H9 (cell line): ENCODE data around the gene ADRM1. TPM values are rescaled to one million over a fixed set of nuclear protein-coding genes. Genes with fewer than 3 reads are reported as not detected.

Source experiments
- DNase-seq: peaks from one replicate; pipeline ENCODE4 v3.0.0-alpha.2; 2017
- H2AFZ ChIP-seq: one replicate; pipeline ENCODE4 v1.6.1; 2013; ENCODE audit warnings: mild to moderate bottlenecking, low read length, control low read depth, moderate library complexity
- H2AK5ac ChIP-seq: 2 replicates; pipeline ENCODE4 v1.6.1; 2013; ENCODE audit warnings: low read length, control low read depth, mixed read lengths; ENCODE audit not compliant: insufficient read length
- H2BK120ac ChIP-seq: one replicate; pipeline ENCODE4 v1.6.1; 2013; ENCODE audit warnings: low read depth, mild to moderate bottlenecking, low read length, control low read depth, inconsistent platforms; ENCODE audit not compliant: poor library complexity, severe bottlenecking
- H2BK12ac ChIP-seq: 2 replicates; pipeline ENCODE4 v1.6.1; 2013; ENCODE audit warnings: low read length, control low read depth, mixed read lengths, low read depth; ENCODE audit not compliant: insufficient read length
- H2BK15ac ChIP-seq: 2 replicates; pipeline ENCODE4 v1.6.1; 2013; ENCODE audit warnings: low read depth, low read length, control low read depth
- H2BK20ac ChIP-seq: one replicate; pipeline ENCODE4 v1.6.1; 2013; ENCODE audit warnings: low read depth, mild to moderate bottlenecking, low read length, control low read depth, inconsistent platforms; ENCODE audit not compliant: poor library complexity, severe bottlenecking
- H2BK5ac ChIP-seq: 2 replicates; pipeline ENCODE4 v1.6.1; 2013; ENCODE audit warnings: low read length, control low read depth, mixed read lengths; ENCODE audit not compliant: insufficient read length
- H3K14ac ChIP-seq: 2 replicates; pipeline ENCODE4 v1.6.1; 2013; ENCODE audit warnings: low read length, control low read depth; ENCODE audit not compliant: insufficient read depth
- H3K18ac ChIP-seq: 2 replicates; pipeline ENCODE4 v1.6.1; 2013; ENCODE audit warnings: low read depth, mild to moderate bottlenecking, mixed read lengths, low read length, control low read depth; ENCODE audit not compliant: insufficient read length
- H3K23ac ChIP-seq: 2 replicates; pipeline ENCODE4 v1.6.1; 2013; ENCODE audit warnings: low read length, control low read depth, mixed read lengths, low read depth; ENCODE audit not compliant: insufficient read length
- H3K23me2 ChIP-seq: 2 replicates; pipeline ENCODE4 v1.6.1; 2013; ENCODE audit warnings: low read depth, mild to moderate bottlenecking, mixed read lengths, low read length, control low read depth; ENCODE audit not compliant: insufficient read length, poor library complexity, severe bottlenecking
- H3K27ac ChIP-seq: 2 replicates; pipeline ENCODE4 v1.5.1; 2013; ENCODE audit warnings: low read length, control low read depth, mixed read lengths, low read depth; ENCODE audit not compliant: insufficient read length
- H3K27me3 ChIP-seq: 2 replicates; pipeline ENCODE4 v1.6.1; 2013; ENCODE audit warnings: low read length, control low read depth, inconsistent platforms; ENCODE audit not compliant: insufficient read depth
- H3K4ac ChIP-seq: 2 replicates; pipeline ENCODE4 v1.6.1; 2013; ENCODE audit warnings: low read depth, mild to moderate bottlenecking, control low read depth, inconsistent platforms, low read length, moderate library complexity
- H3K4me1 ChIP-seq: 2 replicates; pipeline ENCODE4 v1.6.1; 2013; ENCODE audit warnings: low read length, control low read depth, inconsistent platforms; ENCODE audit not compliant: insufficient read depth
- H3K4me2 ChIP-seq: 2 replicates; pipeline ENCODE4 v1.6.1; 2013; ENCODE audit warnings: low read length, control low read depth, mixed read lengths; ENCODE audit not compliant: insufficient read length, insufficient read depth
- H3K56ac ChIP-seq: 2 replicates; pipeline ENCODE4 v1.6.1; 2013; ENCODE audit warnings: low read depth, mild to moderate bottlenecking, mixed read lengths, low read length, control low read depth; ENCODE audit not compliant: insufficient read length
- H3K79me1 ChIP-seq: 2 replicates; pipeline ENCODE4 v1.6.1; 2013; ENCODE audit warnings: low read depth, mild to moderate bottlenecking, moderate library complexity, low read length, control low read depth, inconsistent platforms; ENCODE audit not compliant: insufficient read depth, poor library complexity, severe bottlenecking
- H3K79me2 ChIP-seq: 2 replicates; pipeline ENCODE4 v1.6.1; 2013; ENCODE audit warnings: low read length, control low read depth, inconsistent platforms; ENCODE audit not compliant: insufficient read depth
- H3K9ac ChIP-seq: 2 replicates; pipeline ENCODE4 v1.6.1; 2013; ENCODE audit warnings: low read length, control low read depth, mixed read lengths; ENCODE audit not compliant: insufficient read length; ENCODE audit errors: extremely low read depth
- H3K9me3 ChIP-seq: one replicate; pipeline ENCODE4 v1.6.1; 2013; ENCODE audit warnings: low read depth, low read length, inconsistent platforms; ENCODE audit not compliant: control insufficient read depth
- H3T11ph ChIP-seq: one replicate; pipeline ENCODE4 v1.6.1; 2013; ENCODE audit warnings: mild to moderate bottlenecking, low read length, control low read depth, inconsistent platforms
- H4K20me1 ChIP-seq: one replicate; pipeline ENCODE4 v1.6.1; 2013; ENCODE audit not compliant: control insufficient read depth, insufficient read length, insufficient read depth
- H4K5ac ChIP-seq: 2 replicates; pipeline ENCODE4 v1.6.1; 2013; ENCODE audit warnings: low read depth, mild to moderate bottlenecking, mixed read lengths, low read length, control low read depth; ENCODE audit not compliant: insufficient read length
- H4K8ac ChIP-seq: replicated peaks from 2 replicates; pipeline ENCODE4 v1.6.1; 2013; ENCODE audit warnings: low read length, control low read depth, mixed read lengths, low read depth; ENCODE audit not compliant: insufficient read length
- H4K91ac ChIP-seq: 2 replicates; pipeline ENCODE4 v1.6.1; 2013; ENCODE audit warnings: low read depth, mild to moderate bottlenecking, moderate library complexity, mixed read lengths, low read length, control low read depth; ENCODE audit not compliant: insufficient read length
- H3K27ac Mint-ChIP-seq, 3 experiments: 2 replicates in 2 of 3; 3 replicates in 1 of 3; pipeline ENCODE4 v1.8.0; 2020 to 2021; ENCODE audit warnings: mixed read lengths in 3 of 3, mild to moderate bottlenecking in 1 of 3, moderate library complexity in 1 of 3
- H3K27me3 Mint-ChIP-seq: 2 replicates; pipeline ENCODE4 v1.8.0; 2021; ENCODE audit warnings: low read depth, mild to moderate bottlenecking, moderate library complexity, mixed read lengths
- H3K36me3 Mint-ChIP-seq, 3 experiments: 2 replicates in 2 of 3; 3 replicates in 1 of 3; pipeline ENCODE4 v1.8.0; 2020 to 2021; ENCODE audit warnings: low read depth in 3 of 3, mixed read lengths in 3 of 3; ENCODE audit not compliant: insufficient read depth in 1 of 3
- H3K4me1 Mint-ChIP-seq, 2 experiments: 2 replicates each; pipeline ENCODE4 v1.8.0; 2020; ENCODE audit warnings: mixed read lengths in 2 of 2
- H3K4me3 Mint-ChIP-seq, 2 experiments: 2 replicates in 1 of 2; 3 replicates in 1 of 2; pipeline ENCODE4 v1.8.0; 2020 to 2021; ENCODE audit warnings: mild to moderate bottlenecking in 2 of 2, mixed read lengths in 2 of 2, moderate library complexity in 1 of 2
- H3K9me3 Mint-ChIP-seq, 2 experiments: 2 replicates in 1 of 2; 3 replicates in 1 of 2; pipeline ENCODE4 v1.8.0; 2020; ENCODE audit warnings: mild to moderate bottlenecking in 2 of 2, mixed read lengths in 2 of 2, moderate library complexity in 1 of 2
- WGBS: extraction: QIAGEN DNeasy Blood & Tissue Kit; methylation state at CpG from one replicate; pipeline ENCODE4 v1.1.7; 2013; ENCODE audit warnings: missing lambda C conversion rate, low lambda C conversion rate, mixed read lengths; ENCODE audit not compliant: insufficient read length; ENCODE audit errors: extremely low coverage; 5-methylcytosine and 5-hydroxymethylcytosine counted together
- total RNA-seq: library from RNA; stranded (reverse); gene quantifications from 2 replicates; pipeline ENCODE4 v1.2.1, GENCODE V29; 2021
- TF ChIP-seq, protein P1 (sequence below): fragments of 200-600 bp; sonication (generic); conservative IDR thresholded peaks from 3 replicates; pipeline ENCODE4 v1.8.0; 2021; ENCODE audit warnings: antibody characterized with exemption, mild to moderate bottlenecking

Gene ADRM1
- total RNA-seq, 1 experiment from 2014 or later: 153 TPM

DNA sequence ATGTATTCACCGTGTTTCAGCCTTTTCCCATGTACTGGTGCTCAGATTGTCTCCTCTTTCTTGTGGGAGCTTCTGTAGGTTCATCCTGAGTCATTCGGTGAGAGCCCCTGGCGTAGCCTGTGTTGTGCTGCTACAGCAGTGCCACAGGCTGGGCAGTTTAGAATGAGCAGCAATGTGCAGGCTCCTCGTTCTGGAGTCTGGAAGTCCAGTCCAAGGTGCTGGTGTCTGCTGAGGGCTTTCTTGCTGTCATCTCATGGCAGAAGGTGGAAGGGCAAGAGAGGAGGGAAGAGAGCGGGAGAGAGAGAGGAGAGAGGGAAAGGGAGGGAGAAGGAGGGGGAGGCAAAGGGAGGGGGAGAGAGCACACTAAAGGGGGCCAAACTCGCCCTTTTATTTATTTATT is 49.4 kb upstream of the ADRM1 start:
- Histone ChIP-seq H3K9ac (no peak overlapping the region), H4K20me1 (no peaks in the 10 kb centered on the region), H2BK15ac (no peak overlapping the region), H3K9me3 (no peaks in the 10 kb centered on the region), H3K4ac (no peak overlapping the region), H3K56ac (no peak overlapping the region), H2AK5ac (no peak overlapping the region), H3K79me2 (peaks cover 6% of the 10 kb centered on the region; the same call in 1 of the 2 replicates), H2BK120ac (no peak overlapping the region), H4K5ac (no peak overlapping the region), H3K18ac (no peak overlapping the region), H3K4me1 (no peaks in the 10 kb centered on the region), H4K8ac (no peak overlapping the region), H2BK12ac (no peak overlapping the region), H3K4me2 (no peak overlapping the region), H3K79me1 (peaks cover 8% of the 10 kb centered on the region), H2BK20ac (no peak overlapping the region), H2BK5ac (no peak overlapping the region), H4K91ac (no peak overlapping the region), H3K14ac (no peak overlapping the region), H3T11ph (no peak overlapping the region), H3K27ac (no peak overlapping the region), H3K27me3 (no peaks in the 10 kb centered on the region), H2AFZ (no peak overlapping the region), H3K23me2 (no peaks in the 10 kb centered on the region), H3K23ac (no peak overlapping the region)
- Mint-ChIP-seq H3K4me3 (no peak overlapping the region), H3K36me3 (peaks cover 0 to 21% (median 10%) of the 10 kb centered on the region in 3 experiments; a peak in 5 of 7 replicates), H3K9me3 (no peaks in the 10 kb centered on the region), H3K4me1 (peaks cover 7 to 8% of the 10 kb centered on the region in 2 experiments), H3K27me3 (no peaks in the 10 kb centered on the region), H3K27ac (peak overlapping the region in 1 of 3 experiments; percentile 85; a peak in 2 of 7 replicates)
- TF ChIP-seq, protein P1, sequence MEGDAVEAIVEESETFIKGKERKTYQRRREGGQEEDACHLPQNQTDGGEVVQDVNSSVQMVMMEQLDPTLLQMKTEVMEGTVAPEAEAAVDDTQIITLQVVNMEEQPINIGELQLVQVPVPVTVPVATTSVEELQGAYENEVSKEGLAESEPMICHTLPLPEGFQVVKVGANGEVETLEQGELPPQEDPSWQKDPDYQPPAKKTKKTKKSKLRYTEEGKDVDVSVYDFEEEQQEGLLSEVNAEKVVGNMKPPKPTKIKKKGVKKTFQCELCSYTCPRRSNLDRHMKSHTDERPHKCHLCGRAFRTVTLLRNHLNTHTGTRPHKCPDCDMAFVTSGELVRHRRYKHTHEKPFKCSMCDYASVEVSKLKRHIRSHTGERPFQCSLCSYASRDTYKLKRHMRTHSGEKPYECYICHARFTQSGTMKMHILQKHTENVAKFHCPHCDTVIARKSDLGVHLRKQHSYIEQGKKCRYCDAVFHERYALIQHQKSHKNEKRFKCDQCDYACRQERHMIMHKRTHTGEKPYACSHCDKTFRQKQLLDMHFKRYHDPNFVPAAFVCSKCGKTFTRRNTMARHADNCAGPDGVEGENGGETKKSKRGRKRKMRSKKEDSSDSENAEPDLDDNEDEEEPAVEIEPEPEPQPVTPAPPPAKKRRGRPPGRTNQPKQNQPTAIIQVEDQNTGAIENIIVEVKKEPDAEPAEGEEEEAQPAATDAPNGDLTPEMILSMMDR: no peak
- DNase-seq: no peak
- WGBS: no CpG with 5 or more reads among the region's 6 CpGs
